Psoas muscle (tissue), 8 donors: ENCODE measurements around the gene ZSWIM5. TPM values are rescaled to one million over a fixed set of nuclear protein-coding genes. Genes with fewer than 3 reads are reported as not detected.
A peak's percentile ranks its signal among the peaks of the same experiment; 100 is the strongest.
"Not testable (repeated sequence)": the region's sequence is repeated elsewhere in the genome, so short reads cannot be mapped to it uniquely, and the experiment has no call there.

ENCODE experiments used
- ATAC-seq, 4 donors: fragments of 200-7000 bp; cut with Tn5 transposase; one replicate each; pipeline ENCODE4 v1.9.1; 2020; ENCODE audit warnings: moderate library complexity in 3 of 4, mild to moderate bottlenecking in 2 of 4
- DNase-seq, 2 donors: peaks; one replicate each; pipeline ENCODE4 v3.0.0-alpha.2; 2020
- H3K27ac ChIP-seq: fragments of 200-600 bp; one replicate; pipeline ENCODE4 v1.8.0; 2022
- H3K27me3 ChIP-seq, 3 donors: fragments of 200-600 bp in 1 of 3; one replicate each; pipeline versions ENCODE4 v1.6.1 to v1.8.0; 2013 to 2022; ENCODE audit warnings: low read length in 2 of 3, mild to moderate bottlenecking in 2 of 3, moderate library complexity in 1 of 3; ENCODE audit not compliant: insufficient read depth in 3 of 3
- H3K36me3 ChIP-seq, 2 donors: fragments of 200-600 bp in 1 of 2; one replicate each; pipeline versions ENCODE4 v1.6.1 to v1.8.0; 2013 to 2022; ENCODE audit warnings: low read depth in 1 of 2, mild to moderate bottlenecking in 1 of 2, moderate library complexity in 1 of 2; ENCODE audit not compliant: insufficient read depth in 1 of 2
- H3K4me1 ChIP-seq: fragments of 200-600 bp; one replicate; pipeline ENCODE4 v1.8.0; 2022
- H3K4me3 ChIP-seq: fragments of 200-600 bp; one replicate; pipeline ENCODE4 v1.8.0; 2022; ENCODE audit warnings: mild to moderate bottlenecking
- H3K9me3 ChIP-seq: fragments of 200-600 bp; one replicate; pipeline ENCODE4 v1.8.0; 2022
- CTCF ChIP-seq: fragments of 200-600 bp; IDR thresholded peaks from one replicate; pipeline ENCODE4 v1.8.0; 2022; ENCODE audit warnings: antibody characterized with exemption
- WGBS, 3 donors: extraction: QIAGEN DNeasy Blood & Tissue Kit; methylation state at CpG; one replicate each; pipeline versions ENCODE4 v1.1.6 to v1.1.7; 2013; 5-methylcytosine and 5-hydroxymethylcytosine counted together
- intact Hi-C, 2 donors: fragments of 100-400 bp; cut with DNase I; formaldehyde crosslinking; loops; one replicate each; pipeline versions ENCODE4 v1.11.0 to v1.14.2; 2022
- polyA plus RNA-seq, 3 donors: library from polyadenylated mRNA; stranded (reverse); fragments of 200-250 nt; gene quantifications; one replicate each; pipeline ENCODE4 v1.2.3, GENCODE V29; 2013
- total RNA-seq, 4 donors: library from RNA; stranded (reverse); fragmentation: NEBNext Ultra II Directional in 2 of 4; extraction: Animal tissue kit (Norgen Biotek cat#: 25700) in 2 of 4; gene quantifications; one replicate each; pipeline versions ENCODE4 v1.2.1 to v1.2.4, GENCODE V29; 2021 to 2023
- donor health status: healthy with polysubstance abuse.
- donor health status: DM: no; HTN: no; CAD: no; lungs with moderate emphysema.
- donor health status: Bipolar disorder and iron deficiency.
- donor health status: healthy.
- donor health status: DM: yes; HTN: yes; CAD: no.
- donor health status: DM: no; HTN: no; CAD: no.
- donor health status: DM: no; HTN: no; CAD: no.
- donor health status: DM: yes; HTN: yes; CAD: no.

The ZSWIM5 gene
- total and polyA plus RNA-seq, 7 donors, result 0.03 to 0.98 (median 0.50) TPM

DNA sequence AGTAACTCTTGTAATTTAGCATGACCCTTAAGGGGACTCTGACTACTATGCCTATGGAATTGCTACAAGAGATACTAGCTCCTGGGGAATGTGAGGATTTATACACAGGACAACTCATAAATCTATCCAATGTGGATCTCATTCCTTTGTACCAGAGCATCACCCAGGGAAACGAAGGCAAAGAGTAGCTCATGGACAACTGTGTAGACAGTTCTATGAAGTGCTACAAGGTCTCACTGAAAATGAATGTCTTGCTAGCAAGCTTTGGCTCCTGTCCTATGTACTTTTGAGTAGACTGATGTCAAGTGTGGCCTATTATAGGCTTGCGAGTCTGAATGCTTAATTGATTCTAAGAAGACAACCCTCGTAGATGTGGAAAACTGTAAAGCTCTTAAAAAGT is 93.7 kb downstream of the ZSWIM5 start:
- ATAC-seq, result no peak
- 76 to 81% (median 79%) methylated on average over 3 of the region's 3 CpGs for WGBS, 3 donors
- DNase-seq, result no peak
- no peaks in the 10 kb centered on the region for H3K4me1 ChIP-seq
- no peaks in the 10 kb centered on the region for H3K36me3 ChIP-seq
- H3K27me3 ChIP-seq, result no peaks in the 10 kb centered on the region
- no peak for TF ChIP-seq CTCF
- peaks cover 8% of the 10 kb centered on the region for H3K9me3 ChIP-seq
- H3K4me3 ChIP-seq, result no peak overlapping the region
- intact Hi-C loops, result no loop called here
- H3K27ac ChIP-seq, result no peak overlapping the region

DNA sequence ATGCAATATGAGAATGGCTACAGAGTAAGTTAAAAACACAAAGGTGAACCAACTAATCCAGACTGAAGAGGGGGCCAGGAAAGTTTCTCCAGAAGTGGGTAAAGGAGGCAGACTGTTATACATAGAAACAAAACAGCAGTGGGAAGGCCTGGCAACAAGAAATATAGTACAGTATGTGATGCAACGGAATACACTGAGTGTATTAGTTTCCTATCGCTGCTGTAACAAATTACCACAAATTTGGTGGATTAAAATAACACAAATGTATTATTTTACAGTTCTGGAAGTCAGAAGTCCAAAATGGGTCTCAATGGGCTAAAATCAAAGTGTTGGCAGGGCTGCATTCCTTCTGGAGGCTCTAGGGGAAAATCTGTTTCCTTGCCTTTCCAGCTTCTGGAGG is 95.2 kb downstream of the ZSWIM5 start:
- intact Hi-C loops, result no loop called here
- H3K4me3 ChIP-seq, result no peak overlapping the region
- 88 to 95% (median 89%) methylated on average over 2 of the region's 2 CpGs for WGBS, 3 donors
- no peaks in the 10 kb centered on the region for H3K36me3 ChIP-seq
- ATAC-seq, result no peak
- no peaks in the 10 kb centered on the region for H3K27me3 ChIP-seq
- DNase-seq, result no peak
- no peak overlapping the region for H3K27ac ChIP-seq
- H3K9me3 ChIP-seq, result peaks cover 8% of the 10 kb centered on the region
- H3K4me1 ChIP-seq, result no peaks in the 10 kb centered on the region
- TF ChIP-seq CTCF, result no peak

- no peak for ATAC-seq
- no peaks in the 10 kb centered on the region for H3K4me1 ChIP-seq
- H3K4me3 ChIP-seq, result no peak overlapping the region
- no peak for TF ChIP-seq CTCF
- no peaks in the 10 kb centered on the region for H3K36me3 ChIP-seq
- H3K27me3 ChIP-seq, result no peaks in the 10 kb centered on the region
- H3K9me3 ChIP-seq, result peaks cover 8% of the 10 kb centered on the region
- intact Hi-C loops, result no loop called here
- 90 to 95% (median 93%) methylated on average over 3 of the region's 3 CpGs for WGBS, 3 donors
- no peak overlapping the region for H3K27ac ChIP-seq
- DNase-seq, result no peak
These were observed 98.6 kb downstream of the ZSWIM5 start for GRCh38 chr1:45107782-45108181.

- intact Hi-C loops, H3K4me3 ChIP-seq, ATAC-seq, H3K27me3 ChIP-seq, H3K9me3 ChIP-seq, H3K4me1 ChIP-seq, H3K27ac ChIP-seq, DNase-seq, H3K36me3 ChIP-seq: not testable (repeated sequence)
- 85 to 88% (median 86%) methylated on average over 6 of the region's 6 CpGs for WGBS, 3 donors
These were observed 99.5 kb downstream of the ZSWIM5 start for GRCh38 chr1:45106864-45107263.

- intact Hi-C loops, H3K4me3 ChIP-seq, H3K27me3 ChIP-seq, ATAC-seq, H3K27ac ChIP-seq, H3K36me3 ChIP-seq, H3K4me1 ChIP-seq, H3K9me3 ChIP-seq: not testable (repeated sequence)
- 93 to 98% (median 96%) methylated on average over 23 to 31 of the region's 31 CpGs for WGBS, 3 donors
- peak in 1 of 2 donors; percentile 49 for DNase-seq
These were observed 100.3 kb downstream of the ZSWIM5 start for GRCh38 chr1:45106156-45106545.

DNA sequence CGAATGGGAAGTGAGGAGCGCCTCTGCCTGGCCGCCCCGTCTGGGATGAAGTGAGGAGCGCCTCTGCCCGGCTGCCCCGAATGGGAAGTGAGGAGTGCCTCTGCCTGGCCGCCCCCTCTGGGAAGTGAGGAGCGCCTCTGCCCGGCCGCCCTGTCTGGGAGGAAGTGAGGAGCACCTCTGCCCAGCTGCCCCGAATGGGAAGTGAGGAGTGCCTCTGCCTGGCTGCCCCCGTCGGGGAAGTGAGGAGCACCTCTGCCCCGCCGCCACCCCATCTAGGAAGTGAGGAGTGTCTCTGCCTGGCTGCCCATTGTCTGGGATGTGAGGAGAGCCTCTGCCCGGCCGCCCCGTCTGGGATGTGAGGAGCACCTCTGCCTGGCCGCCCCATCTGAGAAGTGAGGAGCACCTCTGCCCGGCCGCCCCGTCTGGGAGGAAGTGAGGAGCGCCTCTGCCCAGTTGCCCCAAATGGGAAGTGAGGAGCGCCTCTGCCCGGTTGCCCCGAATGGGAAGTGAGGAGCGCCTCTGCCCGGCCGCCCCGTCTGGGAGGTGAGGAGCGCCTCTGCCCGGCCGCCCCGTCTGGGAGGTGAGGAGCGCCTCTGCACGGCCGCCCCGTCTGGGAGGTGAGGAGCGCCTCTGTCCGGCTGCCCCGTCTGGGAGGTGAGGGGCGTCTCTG is 100.8 kb downstream of the ZSWIM5 start:
- H3K4me3 ChIP-seq, DNase-seq, H3K36me3 ChIP-seq, H3K27me3 ChIP-seq, H3K9me3 ChIP-seq, intact Hi-C loops, H3K4me1 ChIP-seq, H3K27ac ChIP-seq, ATAC-seq: not testable (repeated sequence)
- WGBS, 3 donors, result 94 to 96% (median 96%) methylated on average over 29 to 43 of the region's 43 CpGs
